ENCODE results near the gene CD68.

Gene CD68

DNA sequence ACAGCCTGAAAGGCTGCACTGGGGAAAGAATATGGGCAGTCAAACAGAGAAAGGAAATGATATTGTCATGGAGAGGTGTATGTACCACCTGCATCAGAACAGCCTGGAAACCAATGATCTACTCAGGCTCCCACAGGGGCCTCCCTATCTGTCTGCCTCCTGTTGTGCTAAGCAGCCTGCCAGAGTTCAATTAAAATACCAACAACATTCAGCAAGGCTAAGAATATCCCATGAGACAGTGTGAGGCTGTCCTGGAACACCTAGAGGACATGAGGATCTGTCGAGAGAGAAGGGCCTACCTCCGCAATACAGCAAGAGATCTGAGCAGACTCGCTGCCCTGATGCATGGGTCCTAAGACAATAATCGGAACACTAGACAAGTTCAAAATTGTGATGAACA is 26.8 kb downstream of the CD68 start:
- H3K36me3 ChIP-seq, result peaks cover 44% of the 10 kb centered on the region
- no peaks in the 10 kb centered on the region for H3K9me3 ChIP-seq
- no peak overlapping the region for H3K27ac ChIP-seq
- no peak overlapping the region for H3K4me3 ChIP-seq (ENCODE audit: low read depth in 1 of 2, low read length in 1 of 2)
- no peaks in the 10 kb centered on the region for H3K27me3 ChIP-seq
- TF ChIP-seq, protein P1, sequence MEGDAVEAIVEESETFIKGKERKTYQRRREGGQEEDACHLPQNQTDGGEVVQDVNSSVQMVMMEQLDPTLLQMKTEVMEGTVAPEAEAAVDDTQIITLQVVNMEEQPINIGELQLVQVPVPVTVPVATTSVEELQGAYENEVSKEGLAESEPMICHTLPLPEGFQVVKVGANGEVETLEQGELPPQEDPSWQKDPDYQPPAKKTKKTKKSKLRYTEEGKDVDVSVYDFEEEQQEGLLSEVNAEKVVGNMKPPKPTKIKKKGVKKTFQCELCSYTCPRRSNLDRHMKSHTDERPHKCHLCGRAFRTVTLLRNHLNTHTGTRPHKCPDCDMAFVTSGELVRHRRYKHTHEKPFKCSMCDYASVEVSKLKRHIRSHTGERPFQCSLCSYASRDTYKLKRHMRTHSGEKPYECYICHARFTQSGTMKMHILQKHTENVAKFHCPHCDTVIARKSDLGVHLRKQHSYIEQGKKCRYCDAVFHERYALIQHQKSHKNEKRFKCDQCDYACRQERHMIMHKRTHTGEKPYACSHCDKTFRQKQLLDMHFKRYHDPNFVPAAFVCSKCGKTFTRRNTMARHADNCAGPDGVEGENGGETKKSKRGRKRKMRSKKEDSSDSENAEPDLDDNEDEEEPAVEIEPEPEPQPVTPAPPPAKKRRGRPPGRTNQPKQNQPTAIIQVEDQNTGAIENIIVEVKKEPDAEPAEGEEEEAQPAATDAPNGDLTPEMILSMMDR (IDR thresholded peaks at IDR 0.05), result no peak
- H3K4me1 ChIP-seq (ENCODE audit: control insufficient read depth in 1 of 2, insufficient read depth in 1 of 2, low read depth in 1 of 2, low read length in 1 of 2), result no peaks in the 10 kb centered on the region

DNA sequence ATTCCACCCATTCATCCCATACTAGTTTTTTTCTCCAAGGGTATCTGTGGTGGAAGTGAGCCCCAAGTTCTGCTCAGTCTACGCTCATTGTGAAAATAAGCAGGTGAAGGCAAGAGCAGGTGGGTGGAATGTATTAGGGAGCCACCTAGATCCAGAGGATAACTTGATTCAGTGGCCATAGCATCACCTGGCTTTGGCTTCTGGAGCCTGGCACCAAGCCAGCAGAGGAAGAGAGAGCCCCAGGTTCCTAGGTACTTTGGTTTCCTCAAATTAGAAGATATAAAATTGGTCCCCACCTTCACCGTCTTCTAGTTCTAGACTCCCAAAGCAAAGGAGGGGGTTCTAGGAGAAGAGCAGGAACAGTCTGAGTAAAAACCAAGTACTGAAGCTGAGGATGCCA is 31.2 kb downstream of the CD68 start:
- H3K4me3 ChIP-seq (ENCODE audit: low read depth in 1 of 2, low read length in 1 of 2), result no peak overlapping the region
- TF ChIP-seq, protein P1 (IDR thresholded peaks at IDR 0.05), result no peak
- peaks cover 16 to 24% of the 10 kb centered on the region in 2 experiments for H3K4me1 ChIP-seq (ENCODE audit: control insufficient read depth in 1 of 2, insufficient read depth in 1 of 2, low read depth in 1 of 2, low read length in 1 of 2)
- H3K36me3 ChIP-seq, result peaks cover under 1% of the 10 kb centered on the region
- no peak overlapping the region for H3K27ac ChIP-seq
- H3K27me3 ChIP-seq, result no peaks in the 10 kb centered on the region
- no peaks in the 10 kb centered on the region for H3K9me3 ChIP-seq

DNA sequence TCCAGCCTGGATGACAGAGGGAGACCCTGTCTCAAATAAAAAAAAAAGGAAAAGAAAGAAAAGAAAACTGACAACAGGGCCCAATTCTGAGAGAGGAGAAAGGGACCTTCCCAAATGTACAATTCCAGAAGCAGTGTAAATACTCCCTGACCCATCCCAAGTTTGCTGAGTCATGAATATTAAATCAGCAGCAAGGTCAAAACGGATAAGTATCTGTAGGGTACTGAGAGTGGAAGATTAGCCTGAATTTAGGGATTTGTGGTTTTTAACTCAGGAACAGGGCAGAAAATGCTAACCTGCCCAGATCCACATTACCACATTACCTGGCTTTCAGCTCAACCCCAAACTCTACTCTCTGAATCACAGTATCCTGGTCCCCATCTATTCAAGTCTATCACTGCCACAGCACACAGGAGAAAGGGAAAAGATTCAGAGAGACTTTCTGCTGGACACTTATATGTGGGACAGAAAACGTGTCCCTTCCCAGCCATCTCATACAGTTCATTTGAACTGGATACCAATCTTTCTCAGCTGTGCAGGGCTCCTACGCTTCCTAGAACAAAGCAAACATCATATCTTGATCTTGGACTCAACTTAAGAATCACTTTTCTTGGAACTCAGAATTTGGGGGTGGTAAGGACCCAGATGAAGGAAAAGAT is 32.3 kb downstream of the CD68 start:
- H3K4me3 ChIP-seq (ENCODE audit: low read depth in 1 of 2, low read length in 1 of 2), result no peak overlapping the region

DNA sequence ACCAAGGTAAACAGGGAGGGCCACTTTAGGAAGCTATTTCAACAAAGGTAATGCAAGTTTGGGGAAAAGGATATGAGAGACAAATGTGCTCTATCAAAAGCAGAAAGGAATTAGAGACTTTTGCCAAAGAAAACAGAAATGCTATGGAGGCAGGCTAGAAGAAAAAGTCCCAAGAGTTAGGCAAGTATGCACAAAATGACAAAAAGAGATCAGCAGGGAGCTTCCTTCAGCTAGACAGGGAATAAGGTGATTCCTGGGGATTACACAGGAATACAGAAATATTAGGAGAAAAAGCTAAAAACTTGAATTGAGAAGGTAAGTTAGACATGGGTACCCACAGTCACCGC is 32.8 kb downstream of the CD68 start:
- no peak overlapping the region for H3K4me3 ChIP-seq (ENCODE audit: low read depth in 1 of 2, low read length in 1 of 2)
- TF ChIP-seq, protein P1 (IDR thresholded peaks at IDR 0.05), result no peak
- H3K9me3 ChIP-seq, result no peaks in the 10 kb centered on the region
- peaks cover 16 to 25% of the 10 kb centered on the region in 2 experiments for H3K4me1 ChIP-seq (ENCODE audit: control insufficient read depth in 1 of 2, insufficient read depth in 1 of 2, low read depth in 1 of 2, low read length in 1 of 2)
- H3K27me3 ChIP-seq, result no peaks in the 10 kb centered on the region
- no peaks in the 10 kb centered on the region for H3K36me3 ChIP-seq
- no peak overlapping the region for H3K27ac ChIP-seq

More for the DNA sequence above, 32.3 kb downstream of the CD68 start:
- Histone ChIP-seq H3K36me3 (no peaks in the 10 kb centered on the region), H3K27ac (no peak overlapping the region), H3K4me1 (ENCODE audit: control insufficient read depth in 1 of 2, insufficient read depth in 1 of 2, low read depth in 1 of 2, low read length in 1 of 2) (peaks cover 16 to 25% of the 10 kb centered on the region in 2 experiments), H3K9me3 (no peaks in the 10 kb centered on the region), H3K27me3 (no peaks in the 10 kb centered on the region)
- TF ChIP-seq, protein P1 (IDR thresholded peaks at IDR 0.05), result no peak

DNA sequence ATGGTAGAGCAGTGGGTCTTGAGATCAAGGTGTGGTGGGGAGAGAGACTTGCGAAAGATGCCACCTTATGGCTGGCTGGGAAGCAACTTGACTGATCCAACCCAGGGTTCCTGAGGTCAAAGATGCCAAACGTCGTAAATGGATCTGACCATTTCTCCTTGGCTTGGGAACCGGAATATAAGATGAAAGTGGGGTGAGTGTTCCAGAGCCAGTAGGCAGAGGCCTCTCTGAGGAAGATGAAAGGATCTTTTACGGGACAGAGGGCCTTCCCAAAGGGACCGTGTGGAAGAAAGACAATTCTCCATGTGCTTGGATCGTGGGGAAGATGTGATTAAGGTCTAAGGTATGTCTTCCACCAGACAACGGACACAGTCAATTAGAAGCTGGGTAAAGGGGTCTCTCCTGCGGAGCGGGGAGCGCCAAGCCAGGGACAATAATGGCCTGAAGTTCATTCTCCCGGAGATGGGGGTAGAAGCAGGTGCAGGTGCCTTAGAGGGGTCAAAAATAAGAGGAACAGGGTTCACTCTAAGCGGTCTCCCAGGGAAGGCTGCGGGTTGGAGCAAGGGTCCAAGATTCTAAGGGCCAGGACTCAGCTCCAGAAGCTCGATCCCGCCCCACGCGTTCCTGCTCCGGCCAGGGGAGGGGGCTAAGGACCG is 34.5 kb downstream of the CD68 start:
- Histone ChIP-seq H3K27me3 (no peaks in the 10 kb centered on the region), H3K4me3 (ENCODE audit: low read depth in 1 of 2, low read length in 1 of 2) (peak overlapping the region; percentile 78 to 83), H3K9me3 (no peaks in the 10 kb centered on the region), H3K4me1 (ENCODE audit: control insufficient read depth in 1 of 2, insufficient read depth in 1 of 2, low read depth in 1 of 2, low read length in 1 of 2) (peaks cover 16 to 25% of the 10 kb centered on the region in 2 experiments), H3K36me3 (no peaks in the 10 kb centered on the region), H3K27ac (peak overlapping the region; percentile 95)
- TF ChIP-seq, protein P1 (IDR thresholded peaks at IDR 0.05), result no peak

All from neutrophil (primary cell).